Lower lobe of right lung (tissue), 2 donors: ENCODE data around the gene HDAC4. TPM values are rescaled to one million over a fixed set of nuclear protein-coding genes. Genes with fewer than 3 reads are reported as not detected.

Experiments
- ATAC-seq, 2 donors: fragments of 200-7000 bp; cut with Tn5 transposase; one replicate each; pipeline ENCODE4 v1.9.1; 2020 to 2022; ENCODE audit warnings: mild to moderate bottlenecking in 2 of 2, moderate library complexity in 2 of 2
- DNase-seq: peaks from one replicate; pipeline ENCODE4 v3.0.0-alpha.2; 2020
- H3K27ac ChIP-seq: fragments of 200-600 bp; one replicate; pipeline ENCODE4 v1.8.0; 2022
- H3K27me3 ChIP-seq: fragments of 200-600 bp; one replicate; pipeline ENCODE4 v1.8.0; 2022; ENCODE audit warnings: low read depth
- H3K36me3 ChIP-seq: fragments of 200-600 bp; one replicate; pipeline ENCODE4 v1.8.0; 2022; ENCODE audit warnings: mild to moderate bottlenecking
- H3K4me1 ChIP-seq: fragments of 200-600 bp; one replicate; pipeline ENCODE4 v1.8.0; 2022
- H3K4me3 ChIP-seq: fragments of 200-600 bp; one replicate; pipeline ENCODE4 v1.8.0; 2022; ENCODE audit warnings: mild to moderate bottlenecking
- H3K9me3 ChIP-seq: fragments of 200-600 bp; one replicate; pipeline ENCODE4 v1.8.0; 2022
- intact Hi-C: fragments of 100-400 bp; cut with DNase I; formaldehyde crosslinking; loops from one replicate; pipeline ENCODE4 v1.11.0; 2022
- microRNA-seq: library from miRNA; unstranded; fragments of <30 nt; microRNA quantifications from one replicate; pipeline ENCODE4 v1.2.0, GENCODE V29; 2020; ENCODE audit warnings: borderline number of aligned reads
- total RNA-seq: library from RNA; stranded (reverse); fragmentation: NEBNext Ultra II Directional; extraction: Animal tissue kit (Norgen Biotek cat#: 25700); gene quantifications from one replicate; pipeline ENCODE4 v1.2.1, GENCODE V29; 2021
- TF ChIP-seq, protein P1 (sequence below): fragments of 200-600 bp; IDR thresholded peaks from one replicate; pipeline ENCODE4 v1.8.0; 2022; ENCODE audit warnings: antibody characterized with exemption, mild to moderate bottlenecking
- donor health status: DM: no; HTN: yes; CAD: no; lungs with severe emphysema.

The HDAC4 gene
- total RNA-seq, 1 donor from 2014 or later, result 44.9 TPM

DNA sequence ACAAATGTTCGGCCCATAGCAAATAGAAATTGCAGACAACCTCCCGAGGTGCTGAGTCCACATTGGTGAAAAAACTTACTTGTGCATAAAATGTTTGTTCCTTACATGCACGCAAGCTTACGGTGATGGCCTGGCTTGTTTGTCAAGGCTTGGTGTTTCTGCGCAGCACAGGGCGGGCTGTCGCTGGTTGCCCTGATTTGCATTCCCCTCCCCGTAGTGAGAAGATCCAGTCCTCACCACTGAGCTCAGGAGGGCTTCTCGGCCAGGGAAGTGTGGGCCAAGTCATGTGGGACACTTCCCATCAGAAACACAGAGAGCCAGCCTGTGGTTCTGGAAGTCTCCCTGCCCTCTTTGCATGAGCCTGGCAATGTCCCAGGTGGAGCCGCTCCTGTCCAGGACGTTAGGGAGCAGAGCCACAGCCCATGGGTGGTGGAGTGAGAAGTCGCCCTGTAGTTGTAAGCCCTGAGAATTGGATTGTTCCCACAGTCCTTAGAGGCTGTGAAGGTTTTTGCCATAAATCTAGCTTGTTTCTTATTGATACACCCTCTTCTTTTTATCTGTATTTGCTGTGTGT is 400.2 kb downstream of the HDAC4 start:
- Histone ChIP-seq H3K4me1 (no peaks in the 10 kb centered on the region), H3K27me3 (no peaks in the 10 kb centered on the region), H3K36me3 (no peaks in the 10 kb centered on the region), H3K27ac (no peak overlapping the region), H3K4me3 (no peak overlapping the region), H3K9me3 (peaks cover 5% of the 10 kb centered on the region)
- TF ChIP-seq, protein P1, sequence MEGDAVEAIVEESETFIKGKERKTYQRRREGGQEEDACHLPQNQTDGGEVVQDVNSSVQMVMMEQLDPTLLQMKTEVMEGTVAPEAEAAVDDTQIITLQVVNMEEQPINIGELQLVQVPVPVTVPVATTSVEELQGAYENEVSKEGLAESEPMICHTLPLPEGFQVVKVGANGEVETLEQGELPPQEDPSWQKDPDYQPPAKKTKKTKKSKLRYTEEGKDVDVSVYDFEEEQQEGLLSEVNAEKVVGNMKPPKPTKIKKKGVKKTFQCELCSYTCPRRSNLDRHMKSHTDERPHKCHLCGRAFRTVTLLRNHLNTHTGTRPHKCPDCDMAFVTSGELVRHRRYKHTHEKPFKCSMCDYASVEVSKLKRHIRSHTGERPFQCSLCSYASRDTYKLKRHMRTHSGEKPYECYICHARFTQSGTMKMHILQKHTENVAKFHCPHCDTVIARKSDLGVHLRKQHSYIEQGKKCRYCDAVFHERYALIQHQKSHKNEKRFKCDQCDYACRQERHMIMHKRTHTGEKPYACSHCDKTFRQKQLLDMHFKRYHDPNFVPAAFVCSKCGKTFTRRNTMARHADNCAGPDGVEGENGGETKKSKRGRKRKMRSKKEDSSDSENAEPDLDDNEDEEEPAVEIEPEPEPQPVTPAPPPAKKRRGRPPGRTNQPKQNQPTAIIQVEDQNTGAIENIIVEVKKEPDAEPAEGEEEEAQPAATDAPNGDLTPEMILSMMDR, result no peak
- ATAC-seq, result no peak
- DNase-seq, result no peak
- intact Hi-C loops, result no loop called here

DNA sequence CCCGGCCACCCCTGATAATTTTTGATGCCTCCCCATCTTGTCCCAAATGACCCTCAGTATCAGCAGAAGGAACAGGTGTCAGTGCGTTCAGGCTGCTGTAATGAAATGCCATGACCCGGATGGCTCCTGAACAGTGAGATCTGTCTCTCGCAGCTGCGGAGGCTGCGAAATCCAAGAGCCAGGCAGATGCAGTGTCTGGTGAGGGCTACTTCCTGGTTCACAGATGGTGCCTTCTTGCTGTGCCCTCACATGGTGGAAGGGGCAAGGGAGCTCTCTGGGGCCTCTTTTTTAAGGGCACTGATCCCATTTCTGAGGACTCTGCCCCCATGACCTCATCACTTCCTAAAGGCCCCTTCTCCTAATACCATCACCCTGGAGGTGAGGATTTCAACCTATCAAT is 400.7 kb downstream of the HDAC4 start:
- Histone ChIP-seq H3K36me3 (no peaks in the 10 kb centered on the region), H3K27ac (no peak overlapping the region), H3K4me1 (no peaks in the 10 kb centered on the region), H3K9me3 (peaks cover 8% of the 10 kb centered on the region), H3K27me3 (no peaks in the 10 kb centered on the region), H3K4me3 (no peak overlapping the region)
- ATAC-seq, result no peak
- TF ChIP-seq, protein P1, result no peak
- intact Hi-C loops, result no loop called here
- no peak for DNase-seq

DNA sequence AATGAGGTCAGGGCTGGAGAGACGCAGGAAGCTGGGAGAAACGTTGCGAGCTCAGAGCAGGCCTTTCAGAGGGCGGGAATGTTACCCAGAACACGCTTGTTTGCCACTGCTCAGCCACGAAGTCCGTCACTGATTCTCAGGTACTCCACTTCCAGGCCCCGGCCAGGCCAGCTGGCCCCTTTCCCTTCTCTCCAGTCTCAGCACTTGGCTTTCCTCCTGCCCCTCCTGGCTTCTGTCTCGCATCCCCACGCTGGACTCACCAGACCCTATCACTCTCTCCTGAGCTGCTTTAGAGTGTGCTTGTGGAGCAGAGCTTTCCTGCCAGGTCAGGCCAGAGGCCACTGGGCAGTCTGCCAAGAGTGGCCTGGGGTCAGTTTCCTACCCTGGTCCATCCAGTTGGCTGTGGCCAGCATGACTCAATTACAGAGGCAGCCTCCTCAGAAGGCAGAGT is 401.5 kb downstream of the HDAC4 start:
- Histone ChIP-seq H3K4me3 (no peak overlapping the region), H3K4me1 (no peaks in the 10 kb centered on the region), H3K27me3 (no peaks in the 10 kb centered on the region), H3K27ac (no peak overlapping the region), H3K9me3 (peaks cover 9% of the 10 kb centered on the region), H3K36me3 (no peaks in the 10 kb centered on the region)
- TF ChIP-seq, protein P1, result no peak
- DNase-seq, result no peak
- intact Hi-C loops, result no loop called here
- ATAC-seq, result no peak

DNA sequence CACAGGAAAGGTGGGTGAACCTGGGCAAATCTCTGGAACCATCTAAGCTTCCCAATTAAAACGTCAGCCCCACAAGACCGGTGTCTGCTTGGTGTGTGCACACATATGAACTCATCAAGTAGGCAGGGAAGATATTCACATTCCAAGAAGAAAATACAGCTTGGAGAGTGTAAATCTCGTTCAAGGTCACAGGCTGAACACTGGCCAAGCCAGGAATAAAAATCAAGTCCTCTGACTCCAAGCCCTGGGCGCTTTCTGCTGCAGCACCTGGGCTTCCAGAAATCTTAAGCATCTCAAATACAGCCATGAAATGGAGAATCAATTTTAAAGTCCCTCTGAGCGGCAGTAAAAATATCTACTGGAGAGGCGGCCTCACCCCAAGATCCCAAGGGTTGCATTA is 402.0 kb downstream of the HDAC4 start:
- Histone ChIP-seq H3K4me3 (no peak overlapping the region), H3K36me3 (no peaks in the 10 kb centered on the region), H3K27me3 (no peaks in the 10 kb centered on the region), H3K27ac (no peak overlapping the region), H3K4me1 (no peaks in the 10 kb centered on the region), H3K9me3 (peaks cover 9% of the 10 kb centered on the region)
- TF ChIP-seq, protein P1, result no peak
- DNase-seq (no peak), ATAC-seq (no peak)
- intact Hi-C loops, result no loop called here

Small RNA genes lying within 50 kb of the gene (microRNA-seq; reads per million reads assigned to microRNA genes)
- gene MIR2467, result not detected
- gene MIR4269, result not detected
- not detected for gene MIR4440
- gene MIR4441, result not detected
